Anterior cingulate cortex (tissue), 58 donors: Measurements from ENCODE around the gene EN1.

ENCODE experiments used
- DNase-seq, 58 donors: peaks; one replicate each; lab custom pipeline; 2025; lab: John Stamatoyannopoulos, UW

The EN1 gene

GRCh38 chr2:118856978-118857676 lies 9.7 kb upstream of the EN1 start:
- no peak for DNase-seq

DNA sequence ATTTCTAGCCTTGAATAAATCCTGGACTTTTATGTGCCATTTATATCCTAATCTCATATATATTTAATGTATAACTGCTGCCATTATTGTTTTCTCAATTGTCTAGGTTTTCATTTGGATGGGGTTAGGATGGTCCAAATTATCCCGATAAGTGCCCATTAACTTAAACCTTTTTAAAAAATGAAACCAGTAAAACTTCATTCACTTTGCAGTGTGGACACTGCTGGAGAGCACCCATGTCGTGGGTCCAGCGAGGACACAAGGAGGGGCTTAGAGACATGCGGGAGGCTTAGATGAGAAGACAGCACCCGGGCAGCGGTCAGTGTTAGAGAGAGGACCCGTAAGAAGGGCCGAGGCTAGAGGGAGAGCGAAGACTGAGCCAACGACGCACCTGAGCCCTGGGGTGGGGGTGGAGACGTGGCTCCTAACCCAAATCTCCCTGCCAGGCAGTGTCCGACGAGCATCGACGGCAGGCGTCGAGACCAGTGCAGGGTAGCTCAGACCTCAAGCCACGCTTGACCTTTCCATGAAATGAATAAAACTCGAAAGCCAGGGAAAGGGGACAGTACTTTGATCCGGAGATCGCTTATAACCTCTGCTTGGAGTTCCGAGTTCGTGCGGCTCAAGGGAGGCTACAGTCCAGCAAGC lies 9.0 kb upstream of the EN1 start:
- DNase-seq = no peak

DNA sequence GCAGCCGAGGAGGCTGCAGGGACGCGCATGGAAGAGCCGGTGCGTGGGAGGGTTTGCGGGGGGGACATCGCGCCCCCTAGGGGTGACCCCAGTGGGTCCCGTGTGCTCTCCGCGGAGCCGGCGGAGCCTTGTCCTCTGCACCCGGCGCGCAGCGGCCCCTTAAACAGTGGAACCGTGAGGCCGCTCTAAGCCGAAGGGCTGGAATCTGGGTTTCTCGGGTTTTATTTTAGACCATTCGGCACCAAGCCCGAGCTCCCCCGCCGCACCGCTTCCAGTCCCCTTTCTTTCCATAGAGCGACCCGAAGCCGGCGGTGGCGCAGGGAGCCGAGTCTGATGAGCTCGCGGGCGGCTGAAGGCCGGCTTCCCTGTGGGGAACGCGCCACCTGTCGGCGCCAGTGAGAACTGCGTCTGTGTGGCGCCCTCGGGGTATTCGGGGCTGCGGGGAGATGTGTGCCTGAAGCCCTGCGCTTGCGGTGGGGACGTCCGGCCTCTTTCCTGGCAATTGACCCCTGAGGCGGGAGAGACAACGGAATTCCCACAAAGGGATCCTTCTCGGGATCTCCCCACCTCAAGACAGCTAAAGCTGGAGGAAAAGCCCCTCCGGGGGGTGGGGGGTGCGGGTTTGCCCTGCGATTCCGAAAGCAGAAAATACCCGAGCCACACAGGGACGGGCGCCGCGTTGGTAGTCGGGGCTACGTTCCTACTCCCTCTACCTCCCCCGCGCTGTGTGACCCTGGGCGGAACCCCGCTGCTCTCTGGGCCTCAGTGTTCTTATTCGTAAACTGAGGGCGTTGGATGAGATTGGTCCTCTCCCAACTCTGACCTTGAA lies 8.2 kb upstream of the EN1 start:
- DNase-seq = peak in 57 of 58 donors; percentile 2 to 80 (median 51)

GRCh38 chr2:118854507-118855345 lies 7.3 kb upstream of the EN1 start:
- DNase-seq = no peak

DNA sequence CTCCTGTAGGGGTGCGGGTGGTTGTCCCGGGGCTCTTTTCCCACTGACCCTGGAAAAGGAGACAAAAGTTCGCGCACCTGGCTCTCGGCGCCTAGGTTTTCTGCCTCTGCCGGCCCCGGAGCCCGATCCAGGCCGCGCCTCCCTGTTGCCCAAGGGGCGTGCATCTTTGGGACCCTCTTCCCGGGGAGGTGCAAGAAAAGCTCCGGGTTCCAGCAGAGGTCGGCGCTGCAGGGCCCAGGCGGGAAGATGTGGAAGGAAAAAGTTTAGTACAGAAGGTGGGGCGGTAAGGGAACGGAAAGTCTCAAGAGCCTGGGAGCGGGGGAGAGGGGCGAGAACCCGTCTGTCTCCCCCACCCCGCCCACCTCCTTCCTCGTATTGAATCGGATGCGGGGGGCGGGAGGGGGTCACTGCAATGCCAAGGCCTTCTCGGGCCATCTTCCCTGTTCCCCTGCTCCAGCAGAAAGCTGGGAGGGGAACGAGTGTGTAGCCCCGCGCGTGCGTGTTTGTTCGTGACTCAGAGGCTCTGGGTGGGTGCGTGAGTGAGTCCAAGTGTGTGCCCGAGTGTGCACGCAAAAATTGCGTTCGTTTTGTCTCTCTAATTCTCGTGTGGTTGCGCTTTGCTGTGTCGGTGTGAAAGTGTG lies 6.3 kb upstream of the EN1 start:
- no peak for DNase-seq

DNA sequence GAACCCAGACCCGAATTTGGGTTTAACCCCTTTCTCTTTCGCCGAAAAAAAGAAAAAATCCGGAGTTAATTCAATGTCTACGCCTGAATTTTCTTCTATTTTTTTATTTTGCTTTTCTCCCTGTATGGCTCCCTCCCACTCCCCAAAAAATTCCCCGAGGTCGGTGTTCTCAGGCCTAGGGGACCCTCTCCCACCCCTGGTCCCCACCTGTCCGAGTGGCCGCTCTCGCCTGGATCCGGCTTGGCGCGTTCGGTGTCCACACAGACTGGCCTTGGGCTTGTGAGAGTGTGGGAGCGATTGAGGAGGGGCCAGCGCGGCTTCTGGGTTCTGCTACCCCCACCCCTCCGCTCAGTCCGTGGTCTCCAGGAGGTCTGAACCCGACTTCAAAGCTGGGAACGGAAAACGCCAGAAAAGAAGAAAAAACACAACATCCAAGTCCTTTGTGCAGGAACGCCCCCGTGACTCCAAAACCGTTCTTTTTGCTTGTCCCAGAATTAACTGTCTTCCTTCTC lies 5.7 kb upstream of the EN1 start:
- no peak for DNase-seq

GRCh38 chr2:118852605-118853128 lies 5.2 kb upstream of the EN1 start:
- no peak for DNase-seq

GRCh38 chr2:118851650-118852049 lies 4.2 kb upstream of the EN1 start:
- no peak for DNase-seq

DNA sequence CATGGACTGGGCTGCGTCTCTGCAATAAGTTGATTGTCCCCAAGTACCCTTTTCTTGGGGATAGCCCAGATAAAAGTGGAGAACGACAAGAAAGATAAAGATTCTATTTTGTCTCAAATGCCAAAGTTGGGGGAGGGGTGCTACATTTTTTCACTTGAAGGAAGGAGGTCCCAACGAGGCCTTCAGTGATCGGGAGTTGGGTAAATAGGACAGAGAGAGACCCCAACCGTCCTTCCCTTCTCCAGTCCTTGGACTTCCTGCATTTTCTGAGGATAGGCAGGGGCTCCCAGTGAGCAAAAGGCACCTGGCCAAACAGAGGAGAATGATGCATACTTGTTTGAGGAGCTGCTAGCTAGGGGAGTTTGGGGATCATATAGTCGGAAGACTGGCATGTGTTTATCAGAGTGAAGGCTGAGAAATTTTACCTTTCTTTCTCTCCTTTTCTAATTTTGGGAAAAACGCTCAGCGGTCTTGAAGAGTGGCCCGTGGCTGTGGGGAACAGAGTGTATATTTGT lies 3.5 kb upstream of the EN1 start:
- DNase-seq = no peak

- no peak for DNase-seq
Observed at GRCh38 chr2:118850168-118850900, 2.9 kb upstream of the EN1 start.

DNA sequence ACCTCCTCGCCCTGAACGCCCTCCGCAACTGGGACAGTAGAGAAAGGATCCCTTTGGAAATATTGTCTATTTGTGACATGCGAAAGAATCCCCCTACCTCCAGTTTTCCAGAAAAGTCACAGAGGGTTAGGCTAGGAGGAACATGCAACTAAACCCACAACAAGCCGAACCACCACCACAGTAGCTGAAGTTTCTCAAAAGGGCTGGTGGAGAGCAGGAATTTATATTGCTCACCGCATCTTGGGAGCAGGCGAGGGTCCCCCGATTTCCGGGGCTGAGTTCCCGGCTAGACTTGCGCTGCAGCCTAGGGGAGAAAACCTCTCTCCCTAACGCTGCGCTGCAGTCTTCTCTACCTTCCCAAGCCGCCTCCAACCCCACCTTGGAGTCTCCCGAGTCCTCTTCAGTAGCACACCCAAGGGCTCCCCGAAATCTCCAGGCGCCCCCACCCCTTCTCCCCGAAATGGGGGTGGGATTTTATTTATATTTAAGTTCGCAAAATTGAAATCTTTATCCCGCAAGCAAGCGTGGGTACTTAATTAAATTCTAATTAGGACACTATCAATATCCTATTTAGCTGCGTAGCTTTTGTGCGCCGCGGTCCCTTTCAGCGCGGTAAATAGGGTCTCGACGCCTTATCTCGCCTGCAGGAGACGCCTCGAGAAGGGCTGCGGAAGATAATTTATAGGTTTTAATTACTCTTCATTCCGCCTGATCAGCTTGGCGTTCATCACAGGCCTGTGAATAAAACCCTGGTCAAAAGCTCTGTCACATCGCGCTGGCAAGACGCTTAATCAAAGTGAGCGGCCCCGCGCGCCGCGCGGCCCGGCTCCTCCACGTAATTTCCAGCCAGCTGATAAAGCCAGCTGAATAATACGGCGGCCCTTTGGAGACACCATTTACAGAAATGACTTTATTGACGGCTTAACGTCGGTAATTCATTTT lies 2.0 kb upstream of the EN1 start:
- DNase-seq = no peak

DNA sequence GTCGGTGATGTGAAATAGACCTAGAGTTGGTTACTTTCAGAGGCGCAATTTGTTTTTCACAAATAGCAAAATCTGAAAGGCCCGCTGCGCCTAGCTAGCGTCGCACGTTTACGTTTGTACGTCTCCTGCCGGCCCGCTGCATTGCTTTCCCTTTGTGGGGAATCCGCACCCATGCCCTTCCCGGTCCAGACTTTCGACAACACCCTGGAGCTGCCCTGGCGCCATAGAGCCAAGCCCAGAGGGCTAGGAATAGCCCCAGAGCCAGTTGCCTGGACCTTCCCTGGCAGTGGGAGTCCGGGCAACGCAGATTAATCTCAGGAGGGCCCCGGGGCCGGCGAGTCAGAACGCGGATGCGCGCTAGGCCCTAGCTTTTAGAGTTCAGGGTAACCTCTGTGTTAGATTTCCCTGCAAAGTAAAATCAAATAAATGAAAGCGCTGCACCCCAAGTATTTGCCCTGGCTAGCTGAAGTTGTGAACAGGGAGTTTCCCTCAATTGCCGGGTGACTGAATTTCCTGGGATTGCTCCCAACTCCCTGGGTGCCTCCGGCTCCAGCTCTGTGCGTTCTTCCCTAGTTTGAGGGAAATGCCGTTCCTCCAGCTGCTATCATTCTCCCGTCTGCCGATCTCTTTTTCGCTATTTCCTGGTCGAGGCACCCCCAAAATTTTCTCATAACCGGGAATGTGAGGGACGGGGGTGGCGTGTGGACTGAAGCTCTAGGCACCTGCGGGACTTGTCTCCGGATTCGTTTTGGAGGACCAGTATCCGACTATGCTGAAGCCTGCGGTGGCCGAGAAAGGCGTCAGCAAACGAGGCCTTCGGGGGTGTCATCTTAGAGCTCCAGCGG lies 1.2 kb upstream of the EN1 start:
- DNase-seq = no peak

GRCh38 chr2:118847762-118848172 lies 319 bp upstream of the EN1 start:
- no peak for DNase-seq

GRCh38 chr2:118846442-118846952 lies 951 bp downstream of the EN1 start:
- no peak for DNase-seq

- DNase-seq = no peak
Observed at GRCh38 chr2:118845522-118846441, 1.7 kb downstream of the EN1 start.
